ENCODE measurements around the gene PRSS12.

DNA sequence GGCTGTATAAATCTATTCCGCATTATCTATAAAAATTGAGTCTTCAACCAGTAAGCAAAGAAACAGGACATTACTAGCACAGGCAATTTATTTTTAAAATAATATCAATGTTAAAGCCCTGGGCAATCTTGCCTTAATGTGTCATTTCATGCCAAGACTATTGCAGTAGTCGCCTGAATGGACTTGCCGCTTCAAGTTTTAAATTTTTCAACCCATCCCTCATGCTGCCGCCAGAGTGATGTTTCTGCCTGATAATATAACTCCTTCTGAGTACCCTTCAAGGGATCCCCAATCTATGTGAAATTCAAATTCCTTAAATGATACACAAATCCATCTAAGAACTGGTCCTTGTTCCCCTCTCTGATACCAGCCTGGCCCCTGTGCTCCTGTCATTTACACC is 66.9 kb downstream of the PRSS12 start:
- TF ChIP-seq CTCF (IDR thresholded peaks at IDR 0.05) (no peak), POLR2A (IDR thresholded peaks at IDR 0.05) (no peak), EP300 (IDR thresholded peaks at IDR 0.05) (no peak)

All from ovary (tissue), 3 donors.